Esophagus muscularis mucosa (tissue), 4 donors: Measurements from ENCODE around the gene CENPT.

Source experiments
- EP300 ChIP-seq: sonication (generic); formaldehyde crosslinking; IDR thresholded peaks from one replicate; pipeline ENCODE4 v1.6.1; 2017; ENCODE audit warnings: antibody characterized with exemption
- POLR2A ChIP-seq: fragments of 450-650 bp; IDR thresholded peaks from one replicate; pipeline ENCODE4 v1.6.1; 2017; ENCODE audit warnings: antibody characterized with exemption, moderate library complexity, mild to moderate bottlenecking, low read depth
- POLR2AphosphoS5 ChIP-seq, 2 donors: sonication (generic); formaldehyde crosslinking; IDR thresholded peaks; one replicate each; pipeline ENCODE4 v1.6.1; 2017; ENCODE audit warnings: antibody characterized with exemption in 2 of 2
- TF ChIP-seq, protein P1 (sequence below), 3 experiments: fragments of 200-600 bp in 2 of 3; fragments of 450-650 bp in 1 of 3; sonication (generic) in 2 of 3; IDR thresholded peaks; one replicate each; pipeline ENCODE4 v1.5.1; 2017 to 2019; ENCODE audit warnings: antibody characterized with exemption in 3 of 3, mild to moderate bottlenecking in 2 of 3, moderate library complexity in 1 of 3

DNA sequence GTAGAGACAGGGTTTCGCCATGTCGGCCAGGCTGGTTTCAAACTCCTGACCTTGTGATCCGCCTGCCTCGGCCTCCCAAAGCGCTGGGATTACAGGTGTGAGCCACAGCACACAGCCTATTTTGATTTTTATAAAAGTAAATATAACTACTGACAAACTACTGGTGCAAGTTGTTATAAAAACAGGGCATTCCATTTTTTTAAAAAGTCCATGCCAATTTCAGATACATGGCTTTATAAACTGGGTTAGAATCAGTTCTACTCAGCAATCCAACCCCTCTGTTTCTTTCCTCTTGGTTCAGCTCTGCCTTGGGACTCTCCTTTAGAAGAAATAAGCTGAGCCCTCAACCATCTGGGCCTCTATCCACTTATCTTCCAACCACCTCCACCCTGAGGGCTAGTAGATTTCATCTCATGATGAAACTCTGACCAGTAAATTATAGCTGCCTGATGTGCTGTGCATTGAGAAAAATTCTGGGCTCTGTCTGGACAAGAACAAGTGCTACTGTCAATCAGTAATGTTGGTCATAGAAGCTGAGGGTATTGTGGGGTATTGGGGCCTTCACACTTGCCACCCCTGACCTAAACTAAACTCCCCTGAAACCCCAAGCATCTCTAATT, 51.3 kb downstream of the CENPT start:
- TF ChIP-seq, protein P1, sequence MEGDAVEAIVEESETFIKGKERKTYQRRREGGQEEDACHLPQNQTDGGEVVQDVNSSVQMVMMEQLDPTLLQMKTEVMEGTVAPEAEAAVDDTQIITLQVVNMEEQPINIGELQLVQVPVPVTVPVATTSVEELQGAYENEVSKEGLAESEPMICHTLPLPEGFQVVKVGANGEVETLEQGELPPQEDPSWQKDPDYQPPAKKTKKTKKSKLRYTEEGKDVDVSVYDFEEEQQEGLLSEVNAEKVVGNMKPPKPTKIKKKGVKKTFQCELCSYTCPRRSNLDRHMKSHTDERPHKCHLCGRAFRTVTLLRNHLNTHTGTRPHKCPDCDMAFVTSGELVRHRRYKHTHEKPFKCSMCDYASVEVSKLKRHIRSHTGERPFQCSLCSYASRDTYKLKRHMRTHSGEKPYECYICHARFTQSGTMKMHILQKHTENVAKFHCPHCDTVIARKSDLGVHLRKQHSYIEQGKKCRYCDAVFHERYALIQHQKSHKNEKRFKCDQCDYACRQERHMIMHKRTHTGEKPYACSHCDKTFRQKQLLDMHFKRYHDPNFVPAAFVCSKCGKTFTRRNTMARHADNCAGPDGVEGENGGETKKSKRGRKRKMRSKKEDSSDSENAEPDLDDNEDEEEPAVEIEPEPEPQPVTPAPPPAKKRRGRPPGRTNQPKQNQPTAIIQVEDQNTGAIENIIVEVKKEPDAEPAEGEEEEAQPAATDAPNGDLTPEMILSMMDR (IDR thresholded peaks at IDR 0.05): no peak
- TF ChIP-seq EP300 (no peak), POLR2A (no peak), POLR2AphosphoS5 (IDR thresholded peaks at IDR 0.05) (no peak)
